GM03348 (cell line): Measurements from ENCODE around the gene NOM1.
A peak's percentile ranks its signal among the peaks of the same experiment; 100 is the strongest.
"Not testable (repeated sequence)": the region's sequence is repeated elsewhere in the genome, so short reads cannot be mapped to it uniquely, and the experiment has no call there.

Experiments used
- DNase-seq: peaks from one replicate; pipeline ENCODE4 v3.0.0; 2012; ENCODE audit warnings: low spot score

The NOM1 gene

DNA sequence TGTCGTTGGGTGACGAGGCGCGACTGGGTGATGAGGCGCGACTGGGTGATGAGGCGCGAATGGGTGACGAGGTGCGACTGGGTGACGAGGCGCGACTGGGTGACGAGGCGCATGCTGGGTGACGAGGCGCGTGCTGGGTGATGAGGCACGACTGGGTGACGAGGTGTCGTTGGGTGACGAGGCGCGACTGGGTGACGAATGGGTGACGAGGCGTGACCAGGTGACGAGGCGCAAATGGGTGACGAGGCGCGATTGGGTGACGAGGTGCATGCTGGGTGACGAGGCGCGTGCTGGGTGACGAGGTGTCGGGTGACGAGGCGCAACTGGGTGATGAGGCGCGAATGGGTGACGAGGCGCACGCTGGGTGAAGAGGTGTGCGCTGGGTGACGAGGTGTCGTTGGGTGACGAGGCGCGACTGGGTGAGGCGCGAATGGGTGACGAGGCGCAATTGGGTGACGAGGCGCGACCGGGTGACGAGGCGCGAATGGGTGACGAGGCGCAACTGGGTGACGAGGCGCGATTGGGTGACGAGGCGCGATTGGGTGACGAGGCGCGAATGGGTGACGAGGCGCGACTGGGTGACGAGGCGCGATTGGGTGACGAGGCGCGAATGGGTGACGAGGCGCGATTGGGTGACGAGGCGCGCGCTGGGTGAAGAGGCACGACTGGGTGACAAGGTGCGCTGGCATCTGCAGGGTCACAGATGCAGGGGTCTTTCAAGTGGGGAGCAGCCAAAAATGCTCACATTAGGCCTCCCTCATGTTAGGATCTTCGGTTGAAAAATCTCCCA, 7.9 kb upstream of the NOM1 start:
- DNase-seq, result no peak

DNA sequence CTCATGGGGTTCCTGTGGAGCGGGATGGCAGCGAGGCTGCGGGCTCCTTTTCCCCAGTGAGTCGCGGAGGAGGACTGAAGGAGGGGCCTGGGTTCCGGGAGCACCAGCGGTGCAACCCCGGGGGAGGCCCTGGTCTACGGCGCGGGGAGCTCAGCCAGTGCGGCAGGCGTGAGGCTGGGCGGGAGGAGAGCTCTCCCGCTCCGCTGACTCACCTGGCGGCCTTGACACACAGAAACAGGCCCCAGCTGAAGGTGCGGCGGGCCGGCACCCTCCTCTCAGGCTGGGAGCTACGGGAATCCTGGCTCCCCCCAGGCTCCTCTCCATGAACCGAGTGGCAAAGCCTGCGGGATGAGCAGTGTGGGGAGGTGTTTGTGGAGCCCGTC, 6.8 kb upstream of the NOM1 start:
- DNase-seq, result no peak

GRCh38 chr7:156943091-156944041, 6.1 kb upstream of the NOM1 start:
- DNase-seq, result no peak

DNA sequence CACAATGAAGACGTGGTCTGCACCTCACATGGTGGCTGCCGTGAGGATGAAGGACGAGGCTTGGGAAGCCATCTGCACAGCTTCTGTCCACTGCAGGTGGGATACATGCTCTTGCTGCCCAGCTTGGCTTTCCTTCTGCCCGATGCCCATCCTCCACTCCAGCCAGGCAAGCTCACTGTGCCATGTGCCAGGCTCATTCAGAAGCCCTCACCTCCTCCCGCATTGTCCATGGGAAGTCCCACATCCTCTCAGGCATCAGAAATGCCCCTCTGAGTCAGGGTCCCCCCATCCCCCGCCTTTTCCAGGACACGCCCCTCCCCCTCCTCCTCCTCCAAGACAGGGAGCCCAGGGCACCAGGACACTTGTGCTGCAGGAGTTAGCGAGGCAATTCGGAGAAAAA, 4.6 kb upstream of the NOM1 start:
- DNase-seq, result no peak

DNA sequence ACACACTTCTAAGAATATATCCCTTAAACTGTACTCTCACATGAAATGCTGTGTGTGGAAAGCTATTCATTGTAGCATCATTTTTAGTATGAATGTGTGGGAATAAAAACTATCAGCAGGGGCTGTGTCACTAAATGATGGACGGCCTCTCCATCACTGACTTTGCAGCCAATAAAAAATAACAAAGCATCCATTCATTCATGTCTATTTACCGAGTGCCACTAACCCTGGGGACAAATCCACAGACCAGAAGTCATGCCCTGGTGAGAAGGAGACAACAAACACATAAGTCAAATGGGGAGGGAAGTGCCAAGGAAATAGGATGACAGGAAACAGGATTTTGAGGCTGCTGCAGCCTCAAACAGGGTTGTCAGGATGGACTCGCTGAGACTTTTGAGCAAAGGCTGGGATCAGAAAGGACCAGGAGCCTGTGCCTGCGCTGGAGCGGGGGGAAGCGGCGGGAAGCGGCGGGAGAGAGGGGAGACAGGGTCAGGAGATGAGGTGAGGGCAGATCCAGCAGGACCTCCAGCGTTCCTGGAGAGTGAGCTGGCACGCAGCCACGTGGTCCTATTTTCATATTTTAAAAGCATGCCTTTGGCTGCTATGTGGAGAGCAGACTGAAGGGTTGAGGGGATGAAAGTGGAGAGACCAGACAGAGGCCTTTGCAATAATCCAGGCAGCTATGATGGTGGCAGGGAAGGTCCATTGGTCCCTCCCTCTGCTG, 2.2 kb upstream of the NOM1 start:
- no peak for DNase-seq

DNA sequence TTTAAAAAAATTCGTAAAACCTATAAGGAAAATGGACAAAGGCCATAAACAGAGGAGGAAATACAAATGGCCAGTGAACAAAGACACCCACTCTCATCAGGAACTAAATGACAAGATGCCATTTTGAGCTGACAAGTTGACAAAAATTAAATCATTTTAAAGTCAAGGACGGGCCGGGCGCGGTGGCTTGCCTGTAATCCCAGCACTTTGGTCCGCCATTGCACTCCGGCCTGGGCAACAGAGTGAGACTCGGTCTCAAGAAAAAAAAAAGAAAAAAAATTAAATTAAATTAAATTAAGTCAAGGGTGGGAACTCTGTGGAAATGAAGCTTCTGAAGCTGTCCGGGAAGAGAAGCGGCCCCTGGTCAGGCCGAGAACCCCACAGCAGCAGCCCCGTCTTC, 1.2 kb upstream of the NOM1 start:
- DNase-seq, result no peak

- peak; percentile 26 for DNase-seq
Observed at GRCh38 chr7:156950381-156950858, 908 bp downstream of the NOM1 start.

DNA sequence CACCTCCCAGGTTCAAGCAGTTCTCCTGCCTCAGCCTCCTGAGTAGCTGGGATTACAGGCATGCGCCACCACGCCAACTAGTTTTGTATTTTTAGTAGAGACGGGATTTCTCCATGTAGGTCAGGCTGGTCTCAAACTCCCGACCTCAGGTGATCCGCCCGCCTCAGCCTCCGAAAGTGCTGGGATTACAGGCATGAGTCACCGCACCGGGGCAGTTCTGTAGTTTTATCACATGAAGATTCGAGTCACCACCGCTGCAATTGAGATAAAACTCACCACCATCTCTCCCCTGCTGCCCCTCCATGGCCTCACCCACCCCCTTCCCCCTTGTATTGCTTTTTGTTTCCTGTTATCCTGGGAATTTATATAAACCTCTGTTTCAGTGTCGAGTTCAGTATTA, 3.7 kb downstream of the NOM1 start:
- not testable (repeated sequence) for DNase-seq

- no peak for DNase-seq
Observed at GRCh38 chr7:156954941-156955340, 5.4 kb downstream of the NOM1 start.

DNA sequence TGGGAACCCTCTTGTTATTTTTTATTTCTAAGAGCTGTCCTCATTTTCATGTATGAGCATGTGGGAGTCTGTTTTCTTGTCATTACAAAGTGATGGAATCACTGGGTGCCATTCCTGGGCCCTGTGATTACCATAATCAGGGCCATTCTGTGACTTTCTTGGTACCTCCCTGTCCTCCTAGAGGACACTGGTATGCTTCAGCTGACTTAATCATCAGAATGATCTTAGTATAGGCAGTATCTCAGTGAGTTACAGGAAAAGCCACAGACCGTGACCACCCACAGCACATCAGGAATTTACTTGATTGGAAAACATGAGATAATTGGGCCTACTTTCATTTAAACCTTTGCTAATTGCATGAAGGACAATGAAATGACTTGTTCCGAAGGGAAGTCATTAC, 7.2 kb downstream of the NOM1 start:
- DNase-seq, result no peak

- DNase-seq, result no peak
Observed at GRCh38 chr7:156962145-156962544, 12.6 kb downstream of the NOM1 start.

- DNase-seq, result no peak
Observed at GRCh38 chr7:156962897-156963296, 13.4 kb downstream of the NOM1 start.

DNA sequence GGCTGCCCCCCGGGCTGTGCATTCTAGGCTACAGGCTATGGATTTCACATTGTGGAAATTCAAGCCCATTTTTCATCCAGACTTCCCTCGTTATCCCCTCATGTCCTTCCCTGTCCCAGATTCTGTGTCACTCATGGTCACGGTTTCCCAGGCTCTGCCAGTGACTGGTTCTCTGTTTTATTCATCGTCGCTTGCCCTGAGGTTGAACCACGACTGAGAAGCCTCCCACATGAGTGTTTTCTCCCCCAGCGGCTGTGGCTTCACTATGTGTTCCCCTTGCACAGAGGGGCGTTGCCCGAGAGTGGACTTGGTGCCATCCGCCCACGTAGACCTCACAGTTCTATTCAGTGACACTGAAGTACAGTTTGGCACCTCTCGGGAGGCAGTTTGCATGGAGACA, 14.0 kb downstream of the NOM1 start:
- no peak for DNase-seq

DNA sequence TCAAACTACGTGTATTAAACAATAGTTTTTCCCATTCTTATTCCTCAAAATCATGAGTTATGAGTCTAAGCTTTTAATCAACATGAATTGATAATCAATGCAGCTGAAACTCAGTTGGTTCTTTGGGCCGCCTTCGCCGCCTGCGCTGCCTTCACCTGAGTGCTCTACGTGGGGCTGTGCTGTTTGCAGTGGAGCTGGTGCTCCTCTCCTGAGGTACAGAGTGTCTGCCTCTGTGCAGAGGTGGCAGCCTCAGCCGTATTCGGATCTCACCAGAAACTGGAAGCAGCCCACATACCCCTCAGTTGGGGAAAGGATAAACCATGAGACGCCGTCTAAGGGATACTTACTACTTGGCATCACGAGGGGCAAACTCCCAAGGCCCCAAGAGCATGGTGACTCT, 15.5 kb downstream of the NOM1 start:
- no peak for DNase-seq

DNA sequence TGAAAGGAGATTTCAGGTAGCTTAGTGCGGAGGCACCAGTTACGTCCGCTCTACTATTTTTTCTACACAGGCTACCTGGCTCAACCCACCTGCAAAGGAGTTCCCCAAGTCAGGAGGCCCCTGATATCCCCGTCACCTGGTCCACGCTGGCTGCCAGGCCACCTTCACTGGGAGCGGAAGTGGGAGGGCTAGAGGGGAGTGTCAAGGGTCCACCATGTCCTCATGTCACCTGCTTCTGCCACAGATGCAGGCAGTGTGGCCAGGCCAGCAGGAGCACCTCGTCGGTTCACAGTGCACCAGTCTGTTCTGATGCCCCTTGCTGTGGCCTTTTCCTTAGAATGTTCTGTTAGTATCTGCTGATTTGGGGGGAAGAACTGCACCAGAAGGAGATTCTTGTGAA, 16.9 kb downstream of the NOM1 start:
- no peak for DNase-seq

GRCh38 chr7:156968183-156968582, 18.7 kb downstream of the NOM1 start:
- no peak for DNase-seq

DNA sequence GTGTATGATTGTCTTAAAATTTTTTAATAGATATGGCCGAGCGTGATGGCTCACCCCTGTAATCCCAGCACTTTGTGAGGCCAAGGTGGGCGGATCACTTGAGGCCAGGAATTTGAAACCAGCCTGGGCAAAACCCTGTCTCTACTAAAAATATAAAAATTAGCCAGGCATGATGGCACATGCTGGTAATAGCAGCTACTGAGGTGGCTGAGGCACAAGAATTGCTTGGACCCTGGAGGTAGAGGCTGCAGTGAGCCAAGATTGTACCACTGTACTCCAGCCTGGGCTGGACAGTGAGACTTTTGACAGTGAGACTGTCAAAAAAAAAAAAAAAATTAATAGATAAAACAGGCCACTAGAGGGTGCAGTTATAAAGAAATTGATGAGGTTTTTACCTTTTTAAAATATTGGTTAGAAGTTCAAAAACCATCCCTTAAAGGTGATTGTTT, 20.5 kb downstream of the NOM1 start:
- DNase-seq, result peak; percentile 45

DNA sequence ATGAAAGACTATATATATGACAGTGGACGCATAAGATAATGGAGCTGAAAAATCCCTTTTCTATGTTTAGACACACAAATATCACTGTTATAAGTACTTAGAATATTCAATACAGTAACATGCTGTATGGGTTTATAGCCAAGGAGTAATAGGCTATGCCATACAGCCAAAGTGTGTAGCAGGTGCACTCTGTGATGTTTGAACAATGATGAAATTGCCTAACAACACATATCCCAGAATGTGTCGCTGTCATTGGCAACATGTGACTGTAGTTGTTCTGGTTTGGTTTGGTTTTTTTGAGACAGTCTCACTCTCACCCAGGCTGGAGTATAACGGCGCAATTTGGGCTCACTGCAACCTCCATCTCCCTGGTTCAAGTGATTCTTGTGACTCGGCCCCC, 26.1 kb downstream of the NOM1 start:
- DNase-seq, result no peak

DNA sequence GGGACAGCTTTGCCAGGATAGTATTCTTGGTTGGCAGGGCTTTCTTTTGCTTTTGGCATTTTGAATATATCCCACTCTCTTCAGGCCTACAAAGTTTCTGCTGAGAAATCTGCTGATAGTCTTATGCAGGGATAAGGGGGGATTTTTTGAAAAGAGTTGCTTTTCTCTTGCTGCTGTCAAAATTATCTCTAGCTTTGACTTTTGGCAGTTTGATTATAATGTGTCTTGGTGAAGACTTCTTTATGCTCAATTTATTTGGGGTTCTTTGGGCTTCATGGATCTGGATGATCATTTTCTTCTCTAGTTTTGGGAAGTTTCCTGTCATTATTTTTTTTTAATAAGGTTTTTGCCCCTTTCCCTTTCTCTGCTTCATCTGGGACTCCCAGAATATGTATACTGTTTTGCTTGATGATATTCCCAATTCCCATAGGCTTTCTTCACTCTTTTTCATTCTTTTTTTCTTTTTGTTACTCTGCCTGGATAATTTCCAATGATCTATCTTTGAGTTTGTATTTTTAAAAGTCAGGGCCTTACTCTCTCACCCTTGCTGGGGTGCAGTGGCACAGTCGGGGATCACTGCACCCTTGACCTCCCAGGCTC, 29.6 kb downstream of the NOM1 start:
- DNase-seq, result no peak

DNA sequence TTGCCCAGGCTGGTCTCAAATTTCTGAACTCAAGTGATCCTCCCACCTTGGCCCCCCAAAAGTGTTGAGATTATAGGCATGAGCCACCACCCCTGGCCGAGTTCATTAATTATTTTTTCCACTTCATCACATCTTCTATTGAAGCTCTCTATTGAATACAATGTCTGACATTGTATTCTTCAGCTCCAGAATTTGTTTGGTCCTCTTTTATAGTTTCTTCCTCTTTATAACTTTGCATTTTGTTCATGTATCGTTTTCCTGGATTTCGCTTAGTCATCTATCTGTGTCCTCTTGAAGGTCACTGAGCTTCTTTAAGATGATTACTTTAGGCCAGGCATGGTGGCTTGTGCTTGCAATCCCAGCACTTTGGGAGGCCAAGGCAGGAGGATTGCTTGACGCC, 30.2 kb downstream of the NOM1 start:
- no peak for DNase-seq

DNA sequence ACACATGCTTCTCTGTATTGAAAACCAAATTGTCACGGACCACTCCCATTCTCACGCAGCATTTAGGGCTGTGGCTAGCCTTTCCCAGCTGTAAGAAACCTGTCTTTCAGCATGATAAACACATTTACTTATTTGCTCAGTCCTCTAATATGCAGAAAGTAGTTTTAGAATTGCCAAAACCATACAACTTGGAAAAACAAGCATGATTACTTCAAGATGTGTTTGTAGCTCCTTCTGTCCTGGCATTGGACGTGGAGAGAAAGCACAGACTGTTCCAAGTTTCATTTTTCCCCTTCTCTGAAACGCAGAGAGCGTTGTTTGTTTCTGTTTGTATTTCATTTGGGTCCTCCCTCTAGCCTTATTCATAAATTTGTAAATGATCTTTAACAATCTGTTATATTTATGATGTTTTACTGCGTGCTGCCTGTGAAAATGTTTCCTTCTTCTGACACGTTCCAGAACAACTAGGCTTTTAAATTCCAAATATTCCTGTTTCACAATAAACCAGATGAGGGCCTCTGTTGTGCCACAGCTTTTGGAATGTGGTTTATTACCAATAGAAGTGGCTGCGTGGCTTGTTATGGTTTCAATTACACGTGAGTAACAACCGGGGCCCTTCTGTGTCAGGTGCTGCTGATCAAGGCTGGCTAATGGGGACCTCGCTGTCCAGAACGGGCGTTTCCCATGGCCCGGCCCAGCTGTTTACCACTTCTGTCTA, 34.8 kb downstream of the NOM1 start:
- DNase-seq, result peak; percentile 85
